ENCODE results near the gene AUTS2.

GRCh38 chr7:69826283-69826682, 228.0 kb downstream of the AUTS2 start:
- TF ChIP-seq CTCF (IDR thresholded peaks at IDR 0.05; ENCODE audit: insufficient read depth, low read length) (no peak), POLR2AphosphoS5 (IDR thresholded peaks at IDR 0.05; ENCODE audit: low read depth) (no peak), SPI1 (IDR thresholded peaks at IDR 0.05; ENCODE audit: borderline replicate concordance, low read depth) (no peak)

Data from HL-60 (cell line).